HG02885 (cell line): ENCODE data around the gene TRIO.

ENCODE experiments used
- ATAC-seq: cut with Tn5 transposase; IDR thresholded peaks from one replicate; pipeline ENCODE4 v1.9.1; 2021; ENCODE audit warnings: mild to moderate bottlenecking; ENCODE audit not compliant: unreplicated experiment, poor library complexity

The TRIO gene

DNA sequence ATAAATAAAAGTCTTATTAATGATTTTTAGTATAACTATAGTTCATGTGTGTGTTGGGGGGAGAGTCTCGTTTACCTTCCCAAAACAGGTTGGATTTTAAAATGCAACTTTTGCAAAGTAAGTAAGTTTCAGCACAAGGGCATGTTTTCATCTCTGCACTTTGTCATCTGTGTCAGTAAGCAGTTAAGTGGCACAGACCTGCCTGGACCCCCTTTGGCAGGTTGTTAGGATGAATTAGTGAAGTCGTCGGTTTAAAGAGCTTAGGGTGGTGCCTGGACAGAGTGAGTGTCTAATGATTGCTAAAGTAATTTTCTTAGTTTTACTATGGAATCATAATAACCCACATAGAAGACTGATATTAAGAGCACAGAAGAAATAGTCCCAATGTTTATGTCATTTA, 74.9 kb downstream of the TRIO start:
- ATAC-seq: no peak

GRCh38 chr5:14218480-14218879, 75.3 kb downstream of the TRIO start:
- no peak for ATAC-seq

GRCh38 chr5:14218897-14219573, 75.9 kb downstream of the TRIO start:
- ATAC-seq: no peak

GRCh38 chr5:14219800-14220512, 76.8 kb downstream of the TRIO start:
- ATAC-seq: no peak

DNA sequence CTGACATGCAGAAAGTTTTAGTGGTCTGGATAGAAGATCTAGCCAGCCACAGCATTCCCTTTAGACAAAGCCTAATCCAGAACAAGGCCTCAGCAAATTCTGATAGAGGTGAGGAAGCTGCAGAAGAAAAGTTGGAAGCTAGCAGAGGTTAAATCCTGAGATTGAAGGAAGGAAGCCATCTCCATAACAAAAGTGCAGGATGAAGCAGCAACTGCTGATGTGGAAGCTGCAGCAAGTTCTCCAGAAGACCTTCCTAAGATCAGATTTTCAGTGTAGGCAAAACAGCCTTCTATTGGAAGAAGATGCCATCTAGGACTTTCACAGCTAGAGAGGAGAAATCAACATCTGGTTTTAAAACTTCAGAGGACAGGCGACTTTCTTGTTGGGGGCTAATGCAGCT, 77.5 kb downstream of the TRIO start:
- ATAC-seq: no peak

DNA sequence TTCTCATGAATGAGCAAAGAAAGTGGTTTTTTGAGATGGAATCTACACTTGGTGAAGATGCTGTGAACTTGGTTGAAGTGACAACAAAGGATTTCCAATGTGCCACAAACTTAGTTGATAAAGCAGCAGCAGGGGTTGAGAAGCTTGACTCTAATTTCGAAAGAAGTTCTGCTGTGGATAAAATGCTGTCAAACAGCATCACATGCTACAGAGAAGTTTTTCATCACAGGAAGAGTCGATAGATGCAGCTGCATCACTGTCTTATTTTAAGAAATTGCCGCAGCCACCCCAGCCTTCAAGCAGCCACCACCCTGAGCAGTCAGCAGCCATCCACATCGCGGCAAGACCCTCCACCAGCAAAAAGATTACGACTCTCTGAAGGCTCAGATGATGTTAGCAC, 78.6 kb downstream of the TRIO start:
- no peak for ATAC-seq

DNA sequence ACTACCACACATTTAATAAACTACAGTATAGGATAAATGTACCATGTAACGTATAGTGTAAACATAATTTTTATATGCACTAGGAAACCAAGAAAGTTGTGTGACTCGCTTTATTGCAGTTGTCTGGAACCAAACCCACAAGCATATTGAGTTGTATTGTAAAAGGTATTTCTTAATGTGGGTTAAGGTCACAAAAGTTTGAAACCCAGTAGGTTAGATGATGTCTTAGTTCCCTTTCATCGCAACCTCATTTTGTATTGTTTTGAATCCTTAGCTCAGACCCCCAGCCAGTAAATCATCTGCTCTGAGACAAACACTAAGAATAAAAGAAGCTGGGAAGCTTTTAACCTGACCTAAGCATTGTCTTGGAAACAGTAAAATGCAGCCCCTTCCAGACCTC, 79.1 kb downstream of the TRIO start:
- ATAC-seq: no peak

DNA sequence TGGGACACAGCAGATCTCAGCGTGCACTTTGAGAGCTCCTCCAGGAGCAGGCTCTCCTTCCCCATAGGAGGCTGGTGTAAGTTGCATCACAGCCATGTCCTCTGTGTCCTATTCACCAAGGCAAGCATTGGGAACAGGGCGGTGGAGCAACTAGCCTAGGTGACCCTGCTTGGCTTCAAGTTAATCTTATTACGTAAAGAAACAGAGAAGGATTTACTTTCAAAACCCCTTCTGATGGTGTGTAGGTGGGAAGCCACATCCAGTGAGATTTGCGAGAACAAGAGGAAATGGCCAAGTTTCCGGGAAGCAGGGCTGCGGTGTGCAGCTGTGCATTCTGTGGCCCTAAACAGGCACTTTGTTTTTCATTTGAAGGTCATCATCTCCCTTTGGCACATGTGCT, 80.2 kb downstream of the TRIO start:
- peak; percentile 42 for ATAC-seq

GRCh38 chr5:14225173-14225834, 82.2 kb downstream of the TRIO start:
- peak; percentile 45 for ATAC-seq

- ATAC-seq: peak; percentile 34
Measured at GRCh38 chr5:14226149-14226548, 83.0 kb downstream of the TRIO start.

GRCh38 chr5:14226554-14226953, 83.4 kb downstream of the TRIO start:
- no peak for ATAC-seq

DNA sequence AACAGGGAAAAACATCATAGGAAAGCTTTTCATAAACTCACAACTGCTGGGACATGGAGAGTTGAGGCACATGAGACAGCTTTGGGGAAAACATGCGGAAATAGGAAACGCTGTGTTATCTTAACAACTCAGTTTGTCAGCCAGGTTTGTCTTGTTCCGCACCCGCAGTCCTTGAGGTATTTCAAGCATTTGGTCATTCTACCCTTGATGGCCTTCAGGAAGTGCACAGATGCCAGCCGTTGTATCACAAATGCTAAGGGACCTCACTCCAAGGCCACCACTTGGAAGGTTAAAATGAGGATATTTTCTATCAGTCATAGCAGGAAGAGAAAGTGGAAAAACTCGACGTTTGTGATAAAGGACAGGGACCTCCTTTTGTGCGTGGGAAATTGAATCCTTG, 83.8 kb downstream of the TRIO start:
- ATAC-seq: no peak

DNA sequence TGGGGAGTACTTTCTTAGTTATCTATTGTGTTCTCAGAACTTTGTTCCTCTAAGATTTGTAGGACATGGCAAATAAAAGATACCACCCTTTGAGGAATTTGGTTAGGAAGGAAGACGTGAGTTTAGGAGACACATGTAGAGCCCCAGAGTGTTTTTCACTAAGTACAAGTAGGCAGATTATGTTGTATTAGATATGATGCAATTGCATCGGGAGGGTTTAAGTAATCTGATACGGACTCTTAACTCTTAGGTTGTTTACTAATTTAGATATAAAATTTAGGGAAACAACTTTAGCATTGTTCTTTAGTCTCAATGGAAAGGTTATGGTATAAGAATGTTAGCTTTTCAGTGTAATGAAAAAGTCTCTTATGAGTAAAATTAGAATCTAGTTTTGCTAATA, 84.4 kb downstream of the TRIO start:
- ATAC-seq: no peak

- no peak for ATAC-seq
Measured at GRCh38 chr5:14228219-14228618, 85.1 kb downstream of the TRIO start.

DNA sequence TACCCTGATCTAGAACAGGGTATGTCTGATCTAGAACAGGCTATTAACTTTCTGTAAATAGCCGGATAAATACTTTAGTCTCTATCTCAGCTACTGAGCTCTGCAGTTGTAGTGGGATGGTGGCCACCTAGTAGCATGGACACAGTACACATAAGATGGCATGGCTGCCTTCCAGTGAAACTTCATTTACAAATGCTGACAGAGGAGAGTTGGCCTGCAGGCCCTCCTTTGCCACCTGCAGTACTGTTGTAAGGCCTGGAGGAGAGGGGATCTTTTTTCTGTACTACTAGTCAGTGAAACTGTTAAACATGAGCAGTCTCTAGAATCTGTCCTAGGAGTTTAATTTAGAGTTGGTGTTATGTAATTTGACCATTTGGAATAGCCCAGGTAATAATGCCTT, 86.0 kb downstream of the TRIO start:
- no peak for ATAC-seq

- ATAC-seq: no peak
Measured at GRCh38 chr5:14229734-14230133, 86.6 kb downstream of the TRIO start.

- no peak for ATAC-seq
Measured at GRCh38 chr5:14231156-14231555, 88.0 kb downstream of the TRIO start.

- no peak for ATAC-seq
Measured at GRCh38 chr5:14231890-14232289, 88.7 kb downstream of the TRIO start.

- no peak for ATAC-seq
Measured at GRCh38 chr5:14234204-14234603, 91.1 kb downstream of the TRIO start.

GRCh38 chr5:14235872-14236271, 92.7 kb downstream of the TRIO start:
- no peak for ATAC-seq

DNA sequence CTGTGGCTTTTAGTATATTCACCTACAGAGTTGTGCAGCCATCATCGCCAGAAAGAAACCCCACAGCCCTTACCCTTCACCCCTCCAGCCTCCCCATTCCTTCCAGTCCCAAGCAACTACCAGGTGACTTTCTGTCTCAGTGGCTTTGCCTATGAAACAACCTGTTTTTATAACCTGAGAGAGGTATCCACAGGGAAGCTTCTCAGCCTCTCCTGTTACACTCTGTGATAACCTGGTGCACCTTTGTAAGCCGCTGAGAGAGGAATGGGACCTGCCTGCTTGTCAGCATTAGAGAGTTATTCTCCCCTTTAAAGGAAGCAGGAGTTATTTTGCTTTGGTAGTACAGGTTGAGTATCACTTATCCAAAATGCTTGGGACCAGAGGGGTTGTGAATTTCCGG, 93.6 kb downstream of the TRIO start:
- ATAC-seq: no peak
